CD8-positive, alpha-beta memory T cell (primary cell): ENCODE data around the gene ADGRB3. TPM values are rescaled to one million over a fixed set of nuclear protein-coding genes. Genes with fewer than 3 reads are reported as not detected.
"Not testable (repeated sequence)": the region's sequence is repeated elsewhere in the genome, so short reads cannot be mapped to it uniquely, and the experiment has no call there.

Experiments used
- CTCF ChIA-PET: fragments of 350-600 bp; sonication (Branson Sonifier 250); formaldehyde crosslinking; loops from one replicate; lab custom pipeline; 2021; ENCODE audit warnings: antibody characterized with exemption; lab: Charles Lee
- POLR2A ChIA-PET: fragments of 350-600 bp; sonication (Branson Sonifier 250); formaldehyde crosslinking; loops from one replicate; lab custom pipeline; 2021; ENCODE audit warnings: antibody characterized with exemption; lab: Charles Lee
- DNase-seq, 5 donors: peaks; one replicate each; pipeline versions ENCODE4 v3.0.0 to v3.0.0-alpha.2; 2020 to 2022; ENCODE audit warnings: mixed read lengths in 1 of 5
- H3K27ac ChIP-seq: one replicate; pipeline ENCODE4 v1.7.0; 2013; ENCODE audit warnings: low read depth, mild to moderate bottlenecking, low read length, moderate library complexity
- H3K27me3 ChIP-seq: 2 replicates; pipeline ENCODE4 v1.7.0; 2013; ENCODE audit warnings: low read length, mild to moderate bottlenecking; ENCODE audit not compliant: insufficient read depth, poor library complexity, severe bottlenecking
- H3K36me3 ChIP-seq: 2 replicates; pipeline ENCODE4 v1.7.0; 2013; ENCODE audit warnings: mild to moderate bottlenecking, low read length, moderate library complexity; ENCODE audit not compliant: insufficient read depth
- H3K4me1 ChIP-seq: 2 replicates; pipeline ENCODE4 v1.7.0; 2013; ENCODE audit warnings: mild to moderate bottlenecking, low read length, moderate library complexity; ENCODE audit not compliant: insufficient read depth
- H3K4me3 ChIP-seq: 2 replicates; pipeline ENCODE4 v1.7.0; 2013; ENCODE audit warnings: mild to moderate bottlenecking, low read length
- H3K9me3 ChIP-seq: 2 replicates; pipeline ENCODE4 v1.7.0; 2013; ENCODE audit warnings: mild to moderate bottlenecking, low read length
- H3K27ac Mint-ChIP-seq, 8 donors: one replicate each; pipeline ENCODE4 v1.8.0; 2020 to 2021; ENCODE audit warnings: mixed read lengths in 8 of 8, mild to moderate bottlenecking in 6 of 8, inconsistent platforms in 3 of 8, moderate library complexity in 3 of 8
- H3K27me3 Mint-ChIP-seq, 2 donors: one replicate each; pipeline ENCODE4 v1.8.0; 2020 to 2021; ENCODE audit warnings: mixed read lengths in 2 of 2, mild to moderate bottlenecking in 1 of 2, moderate library complexity in 1 of 2
- H3K36me3 Mint-ChIP-seq, 3 donors: one replicate each; pipeline ENCODE4 v1.8.0; 2020 to 2021; ENCODE audit warnings: mixed read lengths in 3 of 3, inconsistent platforms in 1 of 3, mild to moderate bottlenecking in 1 of 3
- H3K4me1 Mint-ChIP-seq, 3 donors: one replicate each; pipeline ENCODE4 v1.8.0; 2020 to 2021; ENCODE audit warnings: mixed read lengths in 3 of 3, inconsistent platforms in 1 of 3, mild to moderate bottlenecking in 1 of 3
- H3K4me3 Mint-ChIP-seq, 7 donors: one replicate each; pipeline ENCODE4 v1.8.0; 2020 to 2021; ENCODE audit warnings: mixed read lengths in 7 of 7, mild to moderate bottlenecking in 6 of 7, moderate library complexity in 4 of 7, inconsistent platforms in 2 of 7
- H3K9me3 Mint-ChIP-seq, 5 donors: one replicate each; pipeline ENCODE4 v1.8.0; 2020 to 2022; ENCODE audit warnings: mixed read lengths in 5 of 5, mild to moderate bottlenecking in 3 of 5, moderate library complexity in 2 of 5, inconsistent platforms in 1 of 5
- polyA plus RNA-seq: library from polyadenylated mRNA; unstranded; fragments of 300-500 nt; fragmentation: Illumina TruSeq; gene quantifications from one replicate; pipeline ENCODE4 v1.2.3, GENCODE V29; 2021
- total RNA-seq, 2 experiments: library from RNA; stranded (reverse); gene quantifications; one replicate each; pipeline ENCODE4 v1.2.3, GENCODE V29; 2021

The ADGRB3 gene
- total and polyA plus RNA-seq, 3 experiments from 2014 or later: not detected

DNA sequence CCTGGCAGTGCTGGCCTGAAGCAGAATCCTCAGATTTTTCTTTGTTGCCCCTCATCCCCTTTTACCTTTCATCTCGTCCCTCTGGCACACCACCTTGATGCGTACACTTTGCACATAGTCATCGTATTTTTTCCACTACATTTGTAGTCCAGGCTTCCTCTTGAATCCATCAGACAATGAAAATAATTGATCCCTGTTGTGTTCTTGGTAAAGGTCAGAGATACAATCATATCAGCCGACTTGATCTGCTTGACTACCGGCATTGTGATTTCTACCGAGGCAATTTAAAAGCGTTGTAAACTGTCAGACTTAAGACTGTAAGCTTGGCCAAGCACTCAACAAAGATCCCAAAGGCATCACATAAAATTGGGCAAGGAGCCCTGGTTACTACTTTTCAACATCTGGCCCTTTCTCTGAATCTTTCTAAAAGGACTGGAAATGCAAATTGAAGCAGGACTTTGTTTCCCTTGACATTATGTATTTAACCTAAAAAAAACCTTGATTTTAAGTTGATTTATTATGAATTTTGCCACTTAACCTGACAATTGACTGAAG, 649.2 kb downstream of the ADGRB3 start:
- H3K9me3 Mint-ChIP-seq: peaks cover 0 to 4% (median 0%) of the 10 kb centered on the region in 5 donors
- Histone ChIP-seq H3K27ac (no peak overlapping the region), H3K27me3 (no peaks in the 10 kb centered on the region), H3K36me3 (no peaks in the 10 kb centered on the region), H3K9me3 (no peaks in the 10 kb centered on the region), H3K4me3 (no peak overlapping the region), H3K4me1 (no peaks in the 10 kb centered on the region)
- H3K27ac Mint-ChIP-seq: no peak overlapping the region
- ChIA-PET POLR2A (no interaction called here), CTCF (no interaction called here)
- H3K36me3 Mint-ChIP-seq: no peaks in the 10 kb centered on the region
- no peak for DNase-seq
- H3K27me3 Mint-ChIP-seq: no peaks in the 10 kb centered on the region
- no peaks in the 10 kb centered on the region for H3K4me1 Mint-ChIP-seq
- no peak overlapping the region for H3K4me3 Mint-ChIP-seq

- H3K4me3 ChIP-seq: no peak overlapping the region
- no peaks in the 10 kb centered on the region for H3K36me3 Mint-ChIP-seq
Measured at GRCh38 chr6:69285054-69285453, 650.0 kb downstream of the ADGRB3 start.

GRCh38 chr6:69286331-69286730, 651.2 kb downstream of the ADGRB3 start:
- no peaks in the 10 kb centered on the region for H3K27me3 Mint-ChIP-seq
- no peaks in the 10 kb centered on the region for H3K4me1 ChIP-seq
- CTCF ChIA-PET: no interaction called here
- no peaks in the 10 kb centered on the region for H3K4me1 Mint-ChIP-seq
- H3K27ac Mint-ChIP-seq: no peak overlapping the region
- H3K27ac ChIP-seq: no peak overlapping the region
- H3K9me3 Mint-ChIP-seq: peaks cover 0 to 4% (median 2%) of the 10 kb centered on the region in 5 donors
- H3K36me3 Mint-ChIP-seq: no peaks in the 10 kb centered on the region
- H3K9me3 ChIP-seq: no peaks in the 10 kb centered on the region
- no peaks in the 10 kb centered on the region for H3K27me3 ChIP-seq
- POLR2A ChIA-PET: no interaction called here
- no peak overlapping the region for H3K4me3 ChIP-seq
- H3K4me3 Mint-ChIP-seq: no peak overlapping the region
- no peak for DNase-seq
- H3K36me3 ChIP-seq: no peaks in the 10 kb centered on the region

More at GRCh38 chr6:69285054-69285453, 650.0 kb downstream of the ADGRB3 start:
- Mint-ChIP-seq H3K4me1 (no peaks in the 10 kb centered on the region), H3K4me3 (no peak overlapping the region), H3K27ac (no peak overlapping the region), H3K9me3 (peaks cover 0 to 4% (median under 1%) of the 10 kb centered on the region in 5 donors), H3K27me3 (no peaks in the 10 kb centered on the region)
- Histone ChIP-seq H3K27ac (no peak overlapping the region), H3K9me3 (no peaks in the 10 kb centered on the region), H3K36me3 (no peaks in the 10 kb centered on the region), H3K4me1 (no peaks in the 10 kb centered on the region), H3K27me3 (no peaks in the 10 kb centered on the region)
- CTCF ChIA-PET: no interaction called here
- no peak for DNase-seq
- POLR2A ChIA-PET: no interaction called here

DNA sequence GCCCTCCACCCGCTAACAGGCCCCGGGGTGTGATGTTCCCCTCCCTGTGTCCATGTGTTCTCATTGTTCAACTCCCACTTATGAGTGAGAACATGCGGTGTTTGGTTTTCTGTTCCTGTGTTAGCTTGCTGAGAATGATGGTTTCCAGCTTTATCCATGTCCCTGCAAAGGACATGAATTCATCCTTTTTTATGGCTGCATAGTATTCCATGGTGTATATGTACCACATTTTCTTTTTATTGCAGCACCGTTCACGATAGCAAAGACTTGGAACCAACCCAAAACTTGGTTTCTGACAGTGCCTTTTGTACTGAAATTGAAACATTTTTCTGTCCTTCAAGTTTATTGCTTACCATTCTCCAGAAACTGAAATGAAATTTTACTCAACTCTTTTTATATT, 653.1 kb downstream of the ADGRB3 start:
- H3K4me3 ChIP-seq, DNase-seq, CTCF ChIA-PET, H3K4me3 Mint-ChIP-seq, H3K27me3 Mint-ChIP-seq, H3K9me3 ChIP-seq, H3K36me3 Mint-ChIP-seq, H3K27ac Mint-ChIP-seq, H3K36me3 ChIP-seq, H3K4me1 Mint-ChIP-seq, H3K27me3 ChIP-seq, H3K27ac ChIP-seq, POLR2A ChIA-PET, H3K4me1 ChIP-seq: not testable (repeated sequence)
- H3K9me3 Mint-ChIP-seq: peaks cover 0 to 11% (median 5%) of the 10 kb centered on the region in 5 donors

- no peak for DNase-seq
- H3K27me3 ChIP-seq: no peaks in the 10 kb centered on the region
- H3K4me3 ChIP-seq: no peak overlapping the region
- Mint-ChIP-seq H3K27ac (no peak overlapping the region), H3K27me3 (no peaks in the 10 kb centered on the region), H3K4me3 (no peak overlapping the region), H3K36me3 (no peaks in the 10 kb centered on the region), H3K9me3 (peaks cover 0 to 14% (median 2%) of the 10 kb centered on the region in 5 donors), H3K4me1 (no peaks in the 10 kb centered on the region)
- POLR2A ChIA-PET: no interaction called here
- H3K9me3 ChIP-seq: no peaks in the 10 kb centered on the region
- H3K4me1 ChIP-seq: no peaks in the 10 kb centered on the region
- H3K27ac ChIP-seq: no peak overlapping the region
- no peaks in the 10 kb centered on the region for H3K36me3 ChIP-seq
- CTCF ChIA-PET: no interaction called here
Measured at GRCh38 chr6:69289689-69290495, 654.8 kb downstream of the ADGRB3 start.

- CTCF ChIA-PET: no interaction called here
- Mint-ChIP-seq H3K4me3 (no peak overlapping the region), H3K27me3 (no peaks in the 10 kb centered on the region), H3K27ac (no peak overlapping the region), H3K4me1 (no peaks in the 10 kb centered on the region), H3K9me3 (peaks cover 0 to 16% (median 3%) of the 10 kb centered on the region in 5 donors), H3K36me3 (no peaks in the 10 kb centered on the region)
- DNase-seq: no peak
- H3K4me3 ChIP-seq: no peak overlapping the region
- H3K27me3 ChIP-seq: no peaks in the 10 kb centered on the region
- POLR2A ChIA-PET: no interaction called here
- no peaks in the 10 kb centered on the region for H3K4me1 ChIP-seq
- no peaks in the 10 kb centered on the region for H3K9me3 ChIP-seq
- H3K36me3 ChIP-seq: no peaks in the 10 kb centered on the region
- H3K27ac ChIP-seq: no peak overlapping the region
Measured at GRCh38 chr6:69293471-69293870, 658.4 kb downstream of the ADGRB3 start.

GRCh38 chr6:69294407-69294806, 659.3 kb downstream of the ADGRB3 start:
- Mint-ChIP-seq H3K9me3 (peaks cover 0 to 16% (median 3%) of the 10 kb centered on the region in 5 donors), H3K27ac (no peak overlapping the region), H3K27me3 (no peaks in the 10 kb centered on the region), H3K4me1 (no peaks in the 10 kb centered on the region), H3K36me3 (no peaks in the 10 kb centered on the region), H3K4me3 (no peak overlapping the region)
- POLR2A ChIA-PET: no interaction called here
- Histone ChIP-seq H3K27me3 (no peaks in the 10 kb centered on the region), H3K36me3 (no peaks in the 10 kb centered on the region), H3K27ac (no peak overlapping the region), H3K4me1 (no peaks in the 10 kb centered on the region), H3K4me3 (no peak overlapping the region), H3K9me3 (no peaks in the 10 kb centered on the region)
- no peak for DNase-seq
- CTCF ChIA-PET: no interaction called here

DNA sequence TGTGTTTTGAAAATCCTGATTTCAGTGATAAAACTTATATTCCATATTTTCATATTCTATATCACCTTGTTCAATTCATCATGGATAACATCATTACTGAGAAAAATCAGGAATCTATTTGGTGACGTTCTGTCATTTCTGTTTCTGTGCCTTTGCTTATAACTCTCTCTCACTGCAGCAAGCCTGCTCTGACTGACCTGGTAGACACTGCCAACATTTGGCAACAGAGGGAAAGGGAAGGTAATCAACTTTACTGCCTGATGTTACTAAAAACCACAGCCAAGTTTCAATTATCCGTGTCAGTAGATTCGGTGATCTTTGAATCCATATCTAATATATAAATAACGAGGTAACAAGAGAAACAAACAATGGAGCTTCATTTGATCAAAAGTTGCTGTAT, 659.8 kb downstream of the ADGRB3 start:
- ChIA-PET CTCF (no interaction called here), POLR2A (no interaction called here)
- Mint-ChIP-seq H3K27me3 (no peaks in the 10 kb centered on the region), H3K9me3 (peaks cover 0 to 16% (median 3%) of the 10 kb centered on the region in 5 donors), H3K4me1 (no peaks in the 10 kb centered on the region), H3K36me3 (no peaks in the 10 kb centered on the region), H3K27ac (no peak overlapping the region), H3K4me3 (no peak overlapping the region)
- no peaks in the 10 kb centered on the region for H3K36me3 ChIP-seq
- H3K4me1 ChIP-seq: no peaks in the 10 kb centered on the region
- H3K4me3 ChIP-seq: no peak overlapping the region
- DNase-seq: no peak
- H3K9me3 ChIP-seq: no peaks in the 10 kb centered on the region
- no peaks in the 10 kb centered on the region for H3K27me3 ChIP-seq
- H3K27ac ChIP-seq: no peak overlapping the region
